Measurements from ENCODE around the gene PCDHA5.

PCDHA5 gene

GRCh38 chr5:140869555-140869886 lies 48.1 kb downstream of the PCDHA5 start:
- no peak overlapping the region for H3K4me3 ChIP-seq (ENCODE audit: low read depth, low read length)
- no peaks in the 10 kb centered on the region for H3K79me2 ChIP-seq (ENCODE audit: control insufficient read depth, insufficient read depth, low read length, unreplicated experiment)
- H3K4me1 ChIP-seq (ENCODE audit: control insufficient read depth, insufficient read depth, low read length, unreplicated experiment), result no peaks in the 10 kb centered on the region
- H3K36me3 ChIP-seq (ENCODE audit: insufficient read depth, low read length), result no peaks in the 10 kb centered on the region
- H3K27me3 ChIP-seq (ENCODE audit: insufficient read depth, low read length), result peaks cover 4% of the 10 kb centered on the region; the same call in 1 of the 2 replicates
- no peak overlapping the region for H2AFZ ChIP-seq (ENCODE audit: low read length, unreplicated experiment)
- no peak overlapping the region for H3K27ac ChIP-seq (ENCODE audit: low read depth, low read length)

- Histone ChIP-seq H3K4me1 (ENCODE audit: control insufficient read depth, insufficient read depth, low read length, unreplicated experiment) (no peaks in the 10 kb centered on the region), H3K4me3 (ENCODE audit: low read depth, low read length) (no peak overlapping the region), H2AFZ (ENCODE audit: low read length, unreplicated experiment) (no peak overlapping the region), H3K27ac (ENCODE audit: low read depth, low read length) (no peak overlapping the region), H3K36me3 (ENCODE audit: insufficient read depth, low read length) (no peaks in the 10 kb centered on the region), H3K79me2 (ENCODE audit: control insufficient read depth, insufficient read depth, low read length, unreplicated experiment) (no peaks in the 10 kb centered on the region), H3K27me3 (ENCODE audit: insufficient read depth, low read length) (peaks cover 4% of the 10 kb centered on the region; the same call in 1 of the 2 replicates)
Observed at GRCh38 chr5:140870221-140871201, 49.1 kb downstream of the PCDHA5 start.
